ENCODE data around the gene SMYD3.

Gene SMYD3

GRCh38 chr1:246086191-246086590 is 420.9 kb downstream of the SMYD3 start:
- Histone ChIP-seq H3K9me3 (ENCODE audit: control insufficient read depth in 2 of 2, low read length in 2 of 2) (no peaks in the 10 kb centered on the region), H3K27me3 (ENCODE audit: control insufficient read depth in 2 of 2, insufficient read depth in 2 of 2, low read length in 2 of 2) (no peaks in the 10 kb centered on the region), H3K4me3 (ENCODE audit: low read length in 2 of 2) (no peak overlapping the region), H3K4me1 (ENCODE audit: control insufficient read depth in 2 of 2, insufficient read depth in 2 of 2, low read length in 2 of 2) (no peaks in the 10 kb centered on the region), H3K27ac (ENCODE audit: low read depth in 2 of 2, low read length in 2 of 2) (no peak overlapping the region), H3K9ac (ENCODE audit: low read depth in 1 of 2, low read length in 2 of 2) (no peak overlapping the region), H3K36me3 (ENCODE audit: control insufficient read depth in 2 of 2, insufficient read depth in 2 of 2, low read length in 2 of 2) (no peaks in the 10 kb centered on the region)

- H3K27me3 ChIP-seq (ENCODE audit: control insufficient read depth in 2 of 2, insufficient read depth in 2 of 2, low read length in 2 of 2), result no peaks in the 10 kb centered on the region
- no peak overlapping the region for H3K9ac ChIP-seq (ENCODE audit: low read depth in 1 of 2, low read length in 2 of 2)
- no peak overlapping the region for H3K27ac ChIP-seq (ENCODE audit: low read depth in 2 of 2, low read length in 2 of 2)
Observed at GRCh38 chr1:246083416-246083815, 423.7 kb downstream of the SMYD3 start.

GRCh38 chr1:246081856-246082668 is 425.0 kb downstream of the SMYD3 start:
- Histone ChIP-seq H3K9me3 (ENCODE audit: control insufficient read depth in 2 of 2, low read length in 2 of 2) (no peaks in the 10 kb centered on the region), H3K27me3 (ENCODE audit: control insufficient read depth in 2 of 2, insufficient read depth in 2 of 2, low read length in 2 of 2) (no peaks in the 10 kb centered on the region), H3K4me1 (ENCODE audit: control insufficient read depth in 2 of 2, insufficient read depth in 2 of 2, low read length in 2 of 2) (no peaks in the 10 kb centered on the region)

More at GRCh38 chr1:246083416-246083815, 423.7 kb downstream of the SMYD3 start:
- no peaks in the 10 kb centered on the region for H3K9me3 ChIP-seq (ENCODE audit: control insufficient read depth in 2 of 2, low read length in 2 of 2)
- no peaks in the 10 kb centered on the region for H3K36me3 ChIP-seq (ENCODE audit: control insufficient read depth in 2 of 2, insufficient read depth in 2 of 2, low read length in 2 of 2)
- no peak overlapping the region for H3K4me3 ChIP-seq (ENCODE audit: low read length in 2 of 2)
- H3K4me1 ChIP-seq (ENCODE audit: control insufficient read depth in 2 of 2, insufficient read depth in 2 of 2, low read length in 2 of 2), result no peaks in the 10 kb centered on the region

GRCh38 chr1:246081138-246081702 is 425.9 kb downstream of the SMYD3 start:
- H3K27ac ChIP-seq (ENCODE audit: low read depth in 2 of 2, low read length in 2 of 2), result no peak overlapping the region
- no peaks in the 10 kb centered on the region for H3K36me3 ChIP-seq (ENCODE audit: control insufficient read depth in 2 of 2, insufficient read depth in 2 of 2, low read length in 2 of 2)
- no peak overlapping the region for H3K4me3 ChIP-seq (ENCODE audit: low read length in 2 of 2)
- no peaks in the 10 kb centered on the region for H3K4me1 ChIP-seq (ENCODE audit: control insufficient read depth in 2 of 2, insufficient read depth in 2 of 2, low read length in 2 of 2)
- H3K9ac ChIP-seq (ENCODE audit: low read depth in 1 of 2, low read length in 2 of 2), result no peak overlapping the region
- no peaks in the 10 kb centered on the region for H3K27me3 ChIP-seq (ENCODE audit: control insufficient read depth in 2 of 2, insufficient read depth in 2 of 2, low read length in 2 of 2)
- no peaks in the 10 kb centered on the region for H3K9me3 ChIP-seq (ENCODE audit: control insufficient read depth in 2 of 2, low read length in 2 of 2)

More at GRCh38 chr1:246081856-246082668, 425.0 kb downstream of the SMYD3 start:
- H3K36me3 ChIP-seq (ENCODE audit: control insufficient read depth in 2 of 2, insufficient read depth in 2 of 2, low read length in 2 of 2), result no peaks in the 10 kb centered on the region
- H3K4me3 ChIP-seq (ENCODE audit: low read length in 2 of 2), result no peak overlapping the region
- H3K27ac ChIP-seq (ENCODE audit: low read depth in 2 of 2, low read length in 2 of 2), result no peak overlapping the region
- no peak overlapping the region for H3K9ac ChIP-seq (ENCODE audit: low read depth in 1 of 2, low read length in 2 of 2)

GRCh38 chr1:246080031-246080430 is 427.0 kb downstream of the SMYD3 start:
- H3K36me3 ChIP-seq (ENCODE audit: control insufficient read depth in 2 of 2, insufficient read depth in 2 of 2, low read length in 2 of 2), result no peaks in the 10 kb centered on the region
- no peaks in the 10 kb centered on the region for H3K4me1 ChIP-seq (ENCODE audit: control insufficient read depth in 2 of 2, insufficient read depth in 2 of 2, low read length in 2 of 2)
- H3K9me3 ChIP-seq (ENCODE audit: control insufficient read depth in 2 of 2, low read length in 2 of 2), result no peaks in the 10 kb centered on the region
- H3K9ac ChIP-seq (ENCODE audit: low read depth in 1 of 2, low read length in 2 of 2), result no peak overlapping the region
- no peaks in the 10 kb centered on the region for H3K27me3 ChIP-seq (ENCODE audit: control insufficient read depth in 2 of 2, insufficient read depth in 2 of 2, low read length in 2 of 2)
- no peak overlapping the region for H3K4me3 ChIP-seq (ENCODE audit: low read length in 2 of 2)
- no peak overlapping the region for H3K27ac ChIP-seq (ENCODE audit: low read depth in 2 of 2, low read length in 2 of 2)

- no peak overlapping the region for H3K4me3 ChIP-seq (ENCODE audit: low read length in 2 of 2)
- no peak overlapping the region for H3K27ac ChIP-seq (ENCODE audit: low read depth in 2 of 2, low read length in 2 of 2)
Observed at GRCh38 chr1:246078888-246079252, 428.2 kb downstream of the SMYD3 start.

GRCh38 chr1:246078126-246078887 is 428.8 kb downstream of the SMYD3 start:
- no peaks in the 10 kb centered on the region for H3K4me1 ChIP-seq (ENCODE audit: control insufficient read depth in 2 of 2, insufficient read depth in 2 of 2, low read length in 2 of 2)
- H3K36me3 ChIP-seq (ENCODE audit: control insufficient read depth in 2 of 2, insufficient read depth in 2 of 2, low read length in 2 of 2), result no peaks in the 10 kb centered on the region
- no peak overlapping the region for H3K9ac ChIP-seq (ENCODE audit: low read depth in 1 of 2, low read length in 2 of 2)
- H3K27ac ChIP-seq (ENCODE audit: low read depth in 2 of 2, low read length in 2 of 2), result no peak overlapping the region
- no peaks in the 10 kb centered on the region for H3K27me3 ChIP-seq (ENCODE audit: control insufficient read depth in 2 of 2, insufficient read depth in 2 of 2, low read length in 2 of 2)
- H3K9me3 ChIP-seq (ENCODE audit: control insufficient read depth in 2 of 2, low read length in 2 of 2), result no peaks in the 10 kb centered on the region
- no peak overlapping the region for H3K4me3 ChIP-seq (ENCODE audit: low read length in 2 of 2)

More at GRCh38 chr1:246078888-246079252, 428.2 kb downstream of the SMYD3 start:
- H3K27me3 ChIP-seq (ENCODE audit: control insufficient read depth in 2 of 2, insufficient read depth in 2 of 2, low read length in 2 of 2), result no peaks in the 10 kb centered on the region
- no peak overlapping the region for H3K9ac ChIP-seq (ENCODE audit: low read depth in 1 of 2, low read length in 2 of 2)
- H3K4me1 ChIP-seq (ENCODE audit: control insufficient read depth in 2 of 2, insufficient read depth in 2 of 2, low read length in 2 of 2), result no peaks in the 10 kb centered on the region
- no peaks in the 10 kb centered on the region for H3K9me3 ChIP-seq (ENCODE audit: control insufficient read depth in 2 of 2, low read length in 2 of 2)
- no peaks in the 10 kb centered on the region for H3K36me3 ChIP-seq (ENCODE audit: control insufficient read depth in 2 of 2, insufficient read depth in 2 of 2, low read length in 2 of 2)

GRCh38 chr1:246077476-246077875 is 429.6 kb downstream of the SMYD3 start:
- no peaks in the 10 kb centered on the region for H3K4me1 ChIP-seq (ENCODE audit: control insufficient read depth in 2 of 2, insufficient read depth in 2 of 2, low read length in 2 of 2)
- H3K36me3 ChIP-seq (ENCODE audit: control insufficient read depth in 2 of 2, insufficient read depth in 2 of 2, low read length in 2 of 2), result no peaks in the 10 kb centered on the region
- no peak overlapping the region for H3K27ac ChIP-seq (ENCODE audit: low read depth in 2 of 2, low read length in 2 of 2)

GRCh38 chr1:246074421-246074820 is 432.7 kb downstream of the SMYD3 start:
- H3K4me1 ChIP-seq (ENCODE audit: control insufficient read depth in 2 of 2, insufficient read depth in 2 of 2, low read length in 2 of 2), result no peaks in the 10 kb centered on the region
- H3K27me3 ChIP-seq (ENCODE audit: control insufficient read depth in 2 of 2, insufficient read depth in 2 of 2, low read length in 2 of 2), result no peaks in the 10 kb centered on the region
- no peaks in the 10 kb centered on the region for H3K36me3 ChIP-seq (ENCODE audit: control insufficient read depth in 2 of 2, insufficient read depth in 2 of 2, low read length in 2 of 2)
- H3K4me3 ChIP-seq (ENCODE audit: low read length in 2 of 2), result no peak overlapping the region
- no peak overlapping the region for H3K9ac ChIP-seq (ENCODE audit: low read depth in 1 of 2, low read length in 2 of 2)
- no peaks in the 10 kb centered on the region for H3K9me3 ChIP-seq (ENCODE audit: control insufficient read depth in 2 of 2, low read length in 2 of 2)
- H3K27ac ChIP-seq (ENCODE audit: low read depth in 2 of 2, low read length in 2 of 2), result no peak overlapping the region

More at GRCh38 chr1:246077476-246077875, 429.6 kb downstream of the SMYD3 start:
- Histone ChIP-seq H3K4me3 (ENCODE audit: low read length in 2 of 2) (no peak overlapping the region), H3K9ac (ENCODE audit: low read depth in 1 of 2, low read length in 2 of 2) (no peak overlapping the region), H3K27me3 (ENCODE audit: control insufficient read depth in 2 of 2, insufficient read depth in 2 of 2, low read length in 2 of 2) (no peaks in the 10 kb centered on the region), H3K9me3 (ENCODE audit: control insufficient read depth in 2 of 2, low read length in 2 of 2) (no peaks in the 10 kb centered on the region)

GRCh38 chr1:246072456-246072955 is 434.6 kb downstream of the SMYD3 start:
- Histone ChIP-seq H3K27ac (ENCODE audit: low read depth in 2 of 2, low read length in 2 of 2) (no peak overlapping the region), H3K36me3 (ENCODE audit: control insufficient read depth in 2 of 2, insufficient read depth in 2 of 2, low read length in 2 of 2) (no peaks in the 10 kb centered on the region), H3K9me3 (ENCODE audit: control insufficient read depth in 2 of 2, low read length in 2 of 2) (no peaks in the 10 kb centered on the region), H3K4me1 (ENCODE audit: control insufficient read depth in 2 of 2, insufficient read depth in 2 of 2, low read length in 2 of 2) (no peaks in the 10 kb centered on the region), H3K4me3 (ENCODE audit: low read length in 2 of 2) (no peak overlapping the region), H3K27me3 (ENCODE audit: control insufficient read depth in 2 of 2, insufficient read depth in 2 of 2, low read length in 2 of 2) (no peaks in the 10 kb centered on the region), H3K9ac (ENCODE audit: low read depth in 1 of 2, low read length in 2 of 2) (no peak overlapping the region)

Measured in mucosa of rectum (tissue), 2 donors.